H1 (cell line): ENCODE measurements around the gene ZFP69. TPM values are rescaled to one million over a fixed set of nuclear protein-coding genes. Genes with fewer than 3 reads are reported as not detected.

Source experiments
- CBX8 ChIP-seq: fragments of 300-800, 300-1000 bp; sonication (generic); IDR thresholded peaks from 2 replicates; pipeline ENCODE4 v1.7.1; 2016; ENCODE audit warnings: low read depth, low read length, borderline replicate concordance
- CHD1 ChIP-seq: IDR thresholded peaks from 2 replicates; pipeline ENCODE4 v1.6.1; 2012; ENCODE audit warnings: low read depth, low read length, improper control_type of control experiment
- GABPA ChIP-seq: IDR thresholded peaks from 2 replicates; pipeline ENCODE4 v1.6.1; 2011; ENCODE audit warnings: mild to moderate bottlenecking, low read length, moderate library complexity, borderline replicate concordance; ENCODE audit not compliant: insufficient read depth
- GTF2F1 ChIP-seq: IDR thresholded peaks from 2 replicates; pipeline ENCODE4 v1.6.1; 2012; ENCODE audit warnings: low read depth, low read length, improper control_type of control experiment, borderline replicate concordance
- HDAC2 ChIP-seq, 2 experiments: fragments of 300-600 bp in 1 of 2; sonication (generic) in 1 of 2; IDR thresholded peaks; 2 replicates each; pipeline ENCODE4 v1.6.1; 2011 to 2012; ENCODE audit warnings: low read depth in 2 of 2, low read length in 2 of 2, mild to moderate bottlenecking in 2 of 2, moderate library complexity in 2 of 2, borderline replicate concordance in 1 of 2, inconsistent platforms in 1 of 2
- HDAC6 ChIP-seq: IDR thresholded peaks from one replicate; pipeline ENCODE4 v1.7.1; 2012; ENCODE audit warnings: low read depth, mild to moderate bottlenecking, inconsistent platforms, low read length, moderate library complexity
- JUND ChIP-seq: IDR thresholded peaks from 2 replicates; pipeline ENCODE4 v1.6.1; 2011; ENCODE audit warnings: mild to moderate bottlenecking, improper control_type of control experiment, low read length
- KDM4A ChIP-seq: IDR thresholded peaks from one replicate; pipeline ENCODE4 v1.7.1; 2012; ENCODE audit warnings: low read depth, mild to moderate bottlenecking, moderate library complexity, low read length, inconsistent platforms; ENCODE audit not compliant: severe bottlenecking
- MAFK ChIP-seq: IDR thresholded peaks from 2 replicates; pipeline ENCODE4 v1.6.1; 2012; ENCODE audit warnings: low read depth, mild to moderate bottlenecking, improper control_type of control experiment, low read length
- MAX ChIP-seq: IDR thresholded peaks from 2 replicates; pipeline ENCODE4 v1.6.1; 2012; ENCODE audit warnings: inconsistent platforms
- NANOG ChIP-seq: IDR thresholded peaks from 2 replicates; pipeline ENCODE4 v1.6.1; 2011; ENCODE audit warnings: low read length, low read depth, mild to moderate bottlenecking, inconsistent platforms; ENCODE audit not compliant: insufficient read depth, poor library complexity, severe bottlenecking
- PHF8 ChIP-seq: fragments of 200-600 bp; sonication (generic); conservative IDR thresholded peaks from 2 replicates; pipeline ENCODE4 v1.7.1; 2012; ENCODE audit warnings: low read depth, mild to moderate bottlenecking, inconsistent platforms, low read length, moderate library complexity
- POLR2A ChIP-seq, 2 experiments: IDR thresholded peaks; 1 replicate in 1 of 2; 2 replicates in 1 of 2; pipeline ENCODE4 v1.6.1; 2011; ENCODE audit warnings: low read depth in 2 of 2, low read length in 2 of 2, mild to moderate bottlenecking in 2 of 2; ENCODE audit errors: control extremely low read depth in 1 of 2
- RNF2 ChIP-seq: fragments of 200-900, 300-1000 bp; sonication (generic); IDR thresholded peaks from 2 replicates; pipeline ENCODE4 v1.7.1; 2016; ENCODE audit warnings: borderline replicate concordance, low read depth, mild to moderate bottlenecking, antibody characterized with exemption, low read length; ENCODE audit not compliant: poor library complexity, severe bottlenecking; ENCODE audit errors: missing control alignments
- SP1 ChIP-seq: IDR thresholded peaks from 2 replicates; pipeline ENCODE4 v1.6.1; 2011; ENCODE audit warnings: low read depth, low read length
- SP2 ChIP-seq: IDR thresholded peaks from 2 replicates; pipeline ENCODE4 v1.6.1; 2012; ENCODE audit warnings: mild to moderate bottlenecking, low read length, inconsistent platforms
- SP4 ChIP-seq: IDR thresholded peaks from 2 replicates; pipeline ENCODE4 v1.6.1; 2012; ENCODE audit warnings: low read length, inconsistent platforms
- SRF ChIP-seq: IDR thresholded peaks from 2 replicates; pipeline ENCODE4 v1.6.1; 2011; ENCODE audit warnings: mild to moderate bottlenecking, low read depth, low read length, moderate library complexity
- SUZ12 ChIP-seq: fragments of 200-600 bp; sonication (generic); IDR thresholded peaks from 2 replicates; pipeline ENCODE4 v1.6.1; 2012; ENCODE audit warnings: mild to moderate bottlenecking, inconsistent platforms, low read length, moderate library complexity, mixed read lengths
- TEAD4 ChIP-seq: IDR thresholded peaks from 2 replicates; pipeline ENCODE4 v1.6.1; 2012; ENCODE audit warnings: low read depth, low read length, inconsistent platforms, mixed read lengths
- YY1 ChIP-seq: IDR thresholded peaks from 2 replicates; pipeline ENCODE4 v1.6.1; 2011; ENCODE audit warnings: low read depth, mild to moderate bottlenecking, low read length
- polyA plus RNA-seq, 7 experiments: library from polyadenylated mRNA; depleted of rRNA in 3 of 7; stranded (reverse) in 5 of 7; unstranded in 2 of 7; fragments of >200 nt in 5 of 7; fragments of 200-250 nt in 2 of 7; gene quantifications; 1 replicate in 5 of 7; 2 replicates in 1 of 7; 4 replicates in 1 of 7; pipeline versions ENCODE4 v1.2.1 to v1.2.3, GENCODE V29; 2011 to 2013; ENCODE audit warnings: missing spikeins in 2 of 7, mixed read lengths in 2 of 7
- total RNA-seq: library from RNA; stranded (reverse); fragmentation: NEBNext Ultra II Directional; extraction: Animal tissue kit (Norgen Biotek cat#: 25700); gene quantifications from 2 replicates; pipeline ENCODE4 v1.2.1, GENCODE V29; 2021
- TF ChIP-seq, protein P1 (sequence below): IDR thresholded peaks from 2 replicates; pipeline ENCODE4 v1.6.1; 2011; ENCODE audit warnings: low read length, improper control_type of control experiment

ZFP69 gene
- total and polyA plus RNA-seq, 2 of the 8 experiments (the other 6 are each of a cell fraction or from before 2014, with no cell fraction given), result 1.0 to 4.3 TPM

DNA sequence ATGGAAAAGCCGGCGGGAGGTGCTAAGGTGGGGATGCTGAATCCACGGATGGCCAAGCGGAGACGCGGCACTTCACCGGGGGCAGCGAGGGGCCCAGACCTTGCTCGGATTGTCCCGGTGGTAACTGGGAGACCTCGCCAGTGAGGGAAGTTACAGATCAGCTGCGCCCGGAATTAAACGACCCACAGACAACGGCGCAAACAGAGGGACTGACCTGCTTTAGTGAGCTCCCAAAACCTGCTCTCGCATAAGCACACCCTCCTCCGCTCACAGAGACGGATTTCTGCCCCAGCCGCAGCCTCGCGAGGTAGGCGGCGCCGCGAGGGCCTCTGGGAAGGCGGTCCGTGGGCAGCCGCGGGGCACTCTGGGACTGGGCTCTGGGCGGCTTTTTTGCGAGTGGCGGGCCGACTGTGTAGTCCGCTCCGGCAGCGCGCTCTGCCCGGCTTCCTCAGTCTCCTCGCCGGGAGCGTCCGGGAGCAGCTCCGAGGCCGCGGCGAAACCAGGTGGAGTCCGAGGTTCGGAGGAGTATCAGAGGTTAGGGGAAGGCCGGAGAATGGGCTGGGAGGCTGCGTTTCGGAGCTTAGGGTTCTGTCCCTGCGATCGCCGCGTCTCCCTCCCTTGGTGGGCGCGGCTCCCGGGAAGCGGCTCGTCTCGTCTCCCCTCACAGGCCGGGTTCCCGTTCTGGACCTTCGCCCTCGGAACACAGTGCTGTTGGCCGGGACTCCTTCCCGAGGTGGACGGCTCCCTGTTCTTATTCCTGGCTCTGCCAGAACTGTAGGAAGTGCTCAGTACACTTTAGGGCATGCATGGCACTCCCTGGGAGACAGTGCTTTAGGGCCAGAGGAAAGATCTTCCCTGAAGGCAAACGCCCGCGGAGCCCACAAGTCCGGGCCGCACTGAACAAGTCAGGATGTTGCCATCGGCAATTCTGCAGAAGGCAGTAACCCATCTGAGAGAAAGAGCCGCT lies 31.6 kb downstream of the ZFP69 start, which contains the start of gene EXO5 (continued):
- TF ChIP-seq SP2 (no peak), RNF2 (no peak), SP1 (no peak), SUZ12 (no peak), PHF8 (peak; percentile 65; the same call in 1 of the 2 replicates), CBX8 (no peak), TEAD4 (no peak), MAX (peak; percentile 70), CHD1 (no peak), JUND (no peak), HDAC6 (no peak), SRF (no peak), KDM4A (peak; percentile 91), HDAC2 (IDR thresholded peaks at IDR 0.05; ENCODE audit: borderline replicate concordance in 1 of 2, low read depth in 2 of 2, low read length in 2 of 2) (no peak), MAFK (no peak), SP4 (no peak; the same call in 1 of the 2 replicates), GTF2F1 (peak; percentile 13; the same call in 1 of the 2 replicates), GABPA (no peak), NANOG (no peak), POLR2A (IDR thresholded peaks at IDR 0.05; ENCODE audit: control extremely low read depth in 1 of 2, low read depth in 2 of 2, low read length in 2 of 2) (no peak; a peak in 1 of 3 replicates), YY1 (no peak)
- TF ChIP-seq, protein P1, sequence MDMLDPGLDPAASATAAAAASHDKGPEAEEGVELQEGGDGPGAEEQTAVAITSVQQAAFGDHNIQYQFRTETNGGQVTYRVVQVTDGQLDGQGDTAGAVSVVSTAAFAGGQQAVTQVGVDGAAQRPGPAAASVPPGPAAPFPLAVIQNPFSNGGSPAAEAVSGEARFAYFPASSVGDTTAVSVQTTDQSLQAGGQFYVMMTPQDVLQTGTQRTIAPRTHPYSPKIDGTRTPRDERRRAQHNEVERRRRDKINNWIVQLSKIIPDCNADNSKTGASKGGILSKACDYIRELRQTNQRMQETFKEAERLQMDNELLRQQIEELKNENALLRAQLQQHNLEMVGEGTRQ, result no peak
